Esophagus muscularis mucosa (tissue), 3 donors: Measurements from ENCODE around the gene OTUD4.

Experiments
- POLR2AphosphoS5 ChIP-seq, 2 donors: sonication (generic); formaldehyde crosslinking; IDR thresholded peaks; one replicate each; pipeline ENCODE4 v1.6.1; 2017; ENCODE audit warnings: antibody characterized with exemption in 2 of 2
- TF ChIP-seq, protein P1 (sequence below), 3 experiments: fragments of 200-600 bp in 2 of 3; fragments of 450-650 bp in 1 of 3; sonication (generic) in 2 of 3; IDR thresholded peaks; one replicate each; pipeline ENCODE4 v1.5.1; 2017 to 2019; ENCODE audit warnings: antibody characterized with exemption in 3 of 3, mild to moderate bottlenecking in 2 of 3, moderate library complexity in 1 of 3

GRCh38 chr4:145176641-145177432 lies 3.6 kb downstream of the OTUD4 start:
- TF ChIP-seq POLR2AphosphoS5 (IDR thresholded peaks at IDR 0.05) = no peak
- TF ChIP-seq, protein P1, sequence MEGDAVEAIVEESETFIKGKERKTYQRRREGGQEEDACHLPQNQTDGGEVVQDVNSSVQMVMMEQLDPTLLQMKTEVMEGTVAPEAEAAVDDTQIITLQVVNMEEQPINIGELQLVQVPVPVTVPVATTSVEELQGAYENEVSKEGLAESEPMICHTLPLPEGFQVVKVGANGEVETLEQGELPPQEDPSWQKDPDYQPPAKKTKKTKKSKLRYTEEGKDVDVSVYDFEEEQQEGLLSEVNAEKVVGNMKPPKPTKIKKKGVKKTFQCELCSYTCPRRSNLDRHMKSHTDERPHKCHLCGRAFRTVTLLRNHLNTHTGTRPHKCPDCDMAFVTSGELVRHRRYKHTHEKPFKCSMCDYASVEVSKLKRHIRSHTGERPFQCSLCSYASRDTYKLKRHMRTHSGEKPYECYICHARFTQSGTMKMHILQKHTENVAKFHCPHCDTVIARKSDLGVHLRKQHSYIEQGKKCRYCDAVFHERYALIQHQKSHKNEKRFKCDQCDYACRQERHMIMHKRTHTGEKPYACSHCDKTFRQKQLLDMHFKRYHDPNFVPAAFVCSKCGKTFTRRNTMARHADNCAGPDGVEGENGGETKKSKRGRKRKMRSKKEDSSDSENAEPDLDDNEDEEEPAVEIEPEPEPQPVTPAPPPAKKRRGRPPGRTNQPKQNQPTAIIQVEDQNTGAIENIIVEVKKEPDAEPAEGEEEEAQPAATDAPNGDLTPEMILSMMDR (IDR thresholded peaks at IDR 0.05) = no peak
